Skeletal muscle tissue (tissue), 4 donors: ENCODE data around the gene VTN. TPM values are rescaled to one million over a fixed set of nuclear protein-coding genes. Genes with fewer than 3 reads are reported as not detected.
A peak's percentile ranks its signal among the peaks of the same experiment; 100 is the strongest.

Source experiments
- H3K27ac ChIP-seq: one replicate; pipeline ENCODE4 v1.7.0; 2013; ENCODE audit warnings: mild to moderate bottlenecking, low read depth, low read length, inconsistent platforms
- H3K27me3 ChIP-seq, 3 donors: one replicate each; pipeline ENCODE4 v1.7.0; 2013; ENCODE audit warnings: low read length in 3 of 3; ENCODE audit not compliant: control insufficient read depth in 3 of 3, insufficient read depth in 3 of 3
- H3K36me3 ChIP-seq, 3 donors: one replicate each; pipeline ENCODE4 v1.7.0; 2013; ENCODE audit warnings: low read length in 3 of 3; ENCODE audit not compliant: control insufficient read depth in 3 of 3, insufficient read depth in 3 of 3
- H3K4me1 ChIP-seq, 3 donors: one replicate each; pipeline ENCODE4 v1.7.0; 2013; ENCODE audit warnings: low read length in 3 of 3, mild to moderate bottlenecking in 3 of 3; ENCODE audit not compliant: control insufficient read depth in 3 of 3, insufficient read depth in 3 of 3
- H3K4me3 ChIP-seq, 3 donors: one replicate each; pipeline ENCODE4 v1.7.0; 2013; ENCODE audit warnings: low read length in 3 of 3
- H3K9ac ChIP-seq, 3 donors: one replicate each; pipeline ENCODE4 v1.7.0; 2013; ENCODE audit warnings: low read length in 3 of 3, mild to moderate bottlenecking in 3 of 3, moderate library complexity in 2 of 3, low read depth in 1 of 3
- H3K9me3 ChIP-seq, 3 donors: one replicate each; pipeline ENCODE4 v1.7.0; 2013; ENCODE audit warnings: low read length in 3 of 3; ENCODE audit not compliant: control insufficient read depth in 3 of 3
- total RNA-seq: library from RNA; depleted of rRNA; stranded (reverse); fragments of >200 nt; gene quantifications from one replicate; pipeline ENCODE4 v1.2.3, GENCODE V29; 2014
- donor health status: Osteomylitis.

Gene VTN
- total RNA-seq, 1 donor from 2014 or later: 0.52 TPM

DNA sequence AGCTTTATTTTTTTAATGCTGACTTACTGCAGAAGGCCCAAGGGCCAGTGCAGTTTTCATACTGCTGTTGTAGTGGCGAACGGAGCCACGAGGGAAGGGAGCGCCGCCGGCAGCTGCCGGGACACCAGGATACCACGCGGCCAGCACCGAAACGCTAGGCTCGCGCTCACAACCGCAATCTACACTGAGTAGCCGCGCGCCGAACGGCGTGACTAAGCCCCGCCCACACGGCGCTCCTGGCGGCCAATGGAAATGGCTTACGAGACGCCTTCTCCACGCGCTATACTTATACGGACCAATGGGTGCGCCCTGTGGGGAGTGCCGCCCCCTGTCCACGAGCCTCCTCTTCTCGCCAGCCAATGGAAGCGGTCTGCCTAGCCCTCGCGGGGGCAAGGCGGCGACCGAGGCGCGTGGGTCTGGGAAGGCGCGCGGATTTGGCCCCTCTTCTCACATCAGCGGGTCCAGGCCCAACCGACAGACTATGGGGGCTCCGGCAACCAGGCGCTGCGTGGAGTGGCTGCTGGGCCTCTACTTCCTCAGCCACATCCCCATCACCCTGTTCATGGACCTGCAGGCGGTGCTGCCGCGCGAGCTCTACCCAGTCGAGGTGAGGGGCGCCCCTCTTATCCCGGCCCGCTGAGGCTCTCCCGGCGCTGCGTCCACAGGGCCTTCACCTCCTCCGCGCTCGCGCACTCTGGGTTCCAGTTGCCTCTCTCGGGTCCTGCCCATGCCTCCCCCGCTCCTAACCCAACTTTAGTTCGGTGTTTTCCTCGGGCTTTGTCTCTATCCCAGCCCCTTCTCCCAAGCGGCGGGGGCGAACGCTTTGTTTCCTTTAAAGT is 51.1 kb downstream of the VTN start, which contains the start of gene TMEM97:
TSS of gene TMEM97 (plus strand) at position 442 of the 839 bp plus-strand sequence. CDS start at position 482, 40 bp downstream.
- peaks cover 16 to 25% (median 18%) of the 10 kb centered on the region in 3 donors for H3K4me1 ChIP-seq
- no peaks in the 10 kb centered on the region for H3K27me3 ChIP-seq
- H3K9me3 ChIP-seq: no peaks in the 10 kb centered on the region
- peak within 1 kb of the TSS; percentile 83 to 90 (median 84) for H3K4me3 ChIP-seq
- peak within 1 kb of the TSS; percentile 84 to 90 (median 86) for H3K9ac ChIP-seq
- peak within 1 kb of the TSS; percentile 85 for H3K27ac ChIP-seq
- no peaks in the 10 kb centered on the region for H3K36me3 ChIP-seq

DNA sequence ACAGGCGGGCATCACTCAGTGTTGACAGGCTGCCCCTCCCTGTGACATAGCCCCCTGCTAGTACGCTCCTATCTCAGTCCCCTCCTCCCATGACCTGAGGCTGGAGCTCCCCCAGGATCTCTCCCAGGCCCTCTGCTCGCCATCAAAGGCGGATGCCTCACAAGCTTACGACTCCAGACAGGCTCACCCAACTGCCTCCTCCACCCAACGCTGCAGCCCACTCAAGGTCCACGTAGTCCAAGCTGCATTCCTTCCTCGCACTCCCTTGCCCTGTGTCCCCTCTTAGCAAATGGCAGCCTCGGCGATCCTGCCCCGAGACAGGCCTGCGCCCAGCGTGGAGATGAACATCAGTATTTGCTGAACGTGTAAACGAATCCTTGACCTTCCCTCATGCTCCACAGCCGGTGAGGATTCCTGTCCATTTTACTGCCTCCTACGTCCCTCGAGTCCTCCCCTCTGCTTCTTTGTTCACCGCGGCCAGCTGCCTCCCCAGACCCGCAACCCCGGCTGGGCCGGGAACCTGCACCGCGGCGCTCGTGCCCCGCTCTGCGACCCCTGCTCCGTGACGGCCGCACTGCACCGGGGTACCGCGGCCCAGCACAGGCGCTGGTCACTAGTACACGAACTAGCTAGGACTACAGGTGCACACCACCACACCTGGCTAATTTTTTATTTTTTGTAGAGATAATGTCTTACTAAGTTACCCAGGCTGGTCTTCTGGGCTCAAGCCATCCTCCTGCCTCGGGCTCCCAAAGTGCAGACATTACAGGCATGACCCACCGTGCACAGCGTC is 51.9 kb downstream of the VTN start:
- Histone ChIP-seq H3K9ac (peak overlapping the region; percentile 45 to 90 (median 61)), H3K9me3 (no peaks in the 10 kb centered on the region), H3K4me3 (peak overlapping the region; percentile 78 to 90 (median 83)), H3K27me3 (no peaks in the 10 kb centered on the region), H3K4me1 (peaks cover 16 to 25% (median 18%) of the 10 kb centered on the region in 3 donors), H3K27ac (peak overlapping the region; percentile 47), H3K36me3 (no peaks in the 10 kb centered on the region)

Other genes starting within 250 kb of the VTN start
- gene TMEM97, start 51.1 kb downstream of the VTN start, total RNA-seq: 12.5 TPM
- 19.8 TPM for gene IFT20, start 34.8 kb downstream of the VTN start, total RNA-seq
- 18.8 TPM for gene TNFAIP1, start 34.5 kb downstream of the VTN start, total RNA-seq
- gene POLDIP2, start 12.8 kb downstream of the VTN start, total RNA-seq: 44.4 TPM
- gene SEBOX, start 5.1 kb downstream of the VTN start, total RNA-seq: not detected
- 5.7 TPM for gene SARM1, start 1.4 kb upstream of the VTN start, total RNA-seq
- gene SLC46A1, start 35.9 kb upstream of the VTN start, total RNA-seq: 4.7 TPM
- not detected for gene SLC13A2, start 103.3 kb upstream of the VTN start, total RNA-seq
- gene FOXN1, start 136.0 kb upstream of the VTN start, total RNA-seq: not detected
- gene UNC119, start 182.3 kb upstream of the VTN start, total RNA-seq: 5.7 TPM
- gene PIGS, start 201.2 kb upstream of the VTN start, total RNA-seq: 19.3 TPM
- 4.7 TPM for gene ALDOC, start 206.6 kb upstream of the VTN start, total RNA-seq
- gene SPAG5, start 228.7 kb upstream of the VTN start, total RNA-seq: 5.7 TPM
- gene RSKR, start 243.9 kb upstream of the VTN start, total RNA-seq: 3.7 TPM